ENCODE data around the gene TIPIN.
"Not testable (repeated sequence)": the region's sequence is repeated elsewhere in the genome, so short reads cannot be mapped to it uniquely, and the experiment has no call there.

Gene TIPIN

GRCh38 chr15:66381376-66381775 lies 24.9 kb upstream of the TIPIN start:
- DNase-seq: not testable (repeated sequence)

- DNase-seq: no peak
These were observed 22.4 kb upstream of the TIPIN start for GRCh38 chr15:66378814-66379430.

DNA sequence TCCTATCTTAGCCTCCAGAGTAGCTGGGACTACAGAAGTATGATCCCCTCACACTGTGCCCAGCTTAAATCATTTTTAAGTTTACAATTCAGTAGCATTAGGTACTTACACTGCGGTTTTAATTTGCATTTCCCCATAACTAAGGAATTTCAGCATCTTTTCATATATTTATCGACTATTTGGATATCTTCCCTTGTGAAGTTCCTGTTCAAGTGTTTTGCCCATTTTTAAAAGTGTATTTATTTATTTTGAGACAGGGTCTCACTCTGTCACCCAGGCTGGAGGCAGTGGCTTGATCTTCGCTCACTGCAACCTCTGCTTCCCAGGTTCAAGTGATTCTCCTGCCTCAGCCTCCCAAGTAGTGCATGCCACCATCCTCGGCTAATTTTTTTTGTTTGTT lies 17.7 kb upstream of the TIPIN start:
- DNase-seq: no peak

- peak; percentile 5 for DNase-seq
These were observed 13.5 kb upstream of the TIPIN start for GRCh38 chr15:66369773-66370651.

- DNase-seq: no peak
These were observed 8.6 kb upstream of the TIPIN start for GRCh38 chr15:66364944-66365528.

- DNase-seq: no peak
These were observed 6.3 kb upstream of the TIPIN start for GRCh38 chr15:66362776-66363175.

DNA sequence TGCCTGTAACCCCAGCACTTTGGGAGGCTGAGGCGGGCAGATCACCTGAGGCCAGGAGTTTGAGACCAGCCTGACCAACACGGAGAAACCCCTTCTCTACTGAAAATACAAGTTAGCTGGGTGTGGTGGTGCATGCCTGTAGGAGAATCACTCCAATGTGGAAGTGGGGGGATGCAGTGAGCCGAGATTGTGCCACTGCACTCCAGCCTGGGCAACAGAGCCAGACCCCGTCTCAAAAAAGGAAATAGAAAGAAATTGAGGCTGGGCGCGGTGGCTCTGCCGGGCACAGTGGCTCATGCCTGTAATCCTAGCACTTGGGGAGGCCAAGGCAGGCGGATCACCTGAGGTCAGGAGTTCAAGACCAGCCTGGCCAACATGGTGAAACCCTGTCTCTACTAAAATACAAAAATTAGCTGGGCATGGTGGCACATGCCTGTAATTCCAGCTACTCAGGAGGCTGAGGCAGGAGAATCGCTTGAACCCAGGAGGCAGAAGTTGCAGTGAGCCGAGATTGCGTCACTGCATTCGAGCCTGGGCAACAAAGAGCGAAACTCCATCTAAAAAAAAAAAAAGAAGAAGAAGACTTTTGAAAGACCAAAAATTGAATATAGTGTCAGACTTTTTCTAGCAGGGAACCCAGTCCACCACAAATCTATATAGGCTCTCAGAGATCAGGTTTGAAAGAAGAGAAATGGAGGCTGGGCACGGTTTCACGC lies 5.4 kb upstream of the TIPIN start:
- not testable (repeated sequence) for DNase-seq

DNA sequence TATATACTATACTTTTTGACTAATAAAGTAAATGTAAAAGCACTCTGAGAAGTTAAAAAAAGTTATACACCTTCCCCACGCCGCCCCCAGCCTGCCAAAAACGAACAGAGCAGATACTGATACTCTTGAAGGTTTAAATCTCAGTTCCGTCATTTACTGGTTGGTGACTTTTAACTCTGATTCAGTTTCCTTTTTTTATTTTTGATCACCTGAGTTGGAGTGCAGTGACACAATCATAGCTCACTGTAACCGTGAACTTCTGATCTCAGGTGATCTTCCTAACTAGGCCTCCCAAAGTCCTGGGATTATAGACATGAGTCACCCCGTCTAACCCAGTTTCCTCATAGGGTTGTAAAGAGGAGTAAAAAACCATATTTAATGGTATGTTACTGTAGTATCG lies 3.3 kb upstream of the TIPIN start:
- no peak for DNase-seq

DNA sequence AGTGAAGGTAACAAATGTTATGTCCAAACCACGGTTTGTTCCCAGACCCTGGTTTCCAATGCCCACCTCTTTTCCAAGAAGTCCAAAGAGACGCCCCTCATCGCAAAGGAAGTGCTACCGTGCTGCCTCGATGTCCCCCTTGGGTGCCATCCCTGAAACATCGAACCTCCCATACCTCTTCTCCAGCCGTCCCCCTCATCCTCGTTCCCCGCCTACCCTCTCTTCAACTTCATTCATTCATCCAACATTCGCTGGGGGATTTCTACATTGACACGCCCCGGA lies 467 bp downstream of the TIPIN start:
- DNase-seq: no peak

DNA sequence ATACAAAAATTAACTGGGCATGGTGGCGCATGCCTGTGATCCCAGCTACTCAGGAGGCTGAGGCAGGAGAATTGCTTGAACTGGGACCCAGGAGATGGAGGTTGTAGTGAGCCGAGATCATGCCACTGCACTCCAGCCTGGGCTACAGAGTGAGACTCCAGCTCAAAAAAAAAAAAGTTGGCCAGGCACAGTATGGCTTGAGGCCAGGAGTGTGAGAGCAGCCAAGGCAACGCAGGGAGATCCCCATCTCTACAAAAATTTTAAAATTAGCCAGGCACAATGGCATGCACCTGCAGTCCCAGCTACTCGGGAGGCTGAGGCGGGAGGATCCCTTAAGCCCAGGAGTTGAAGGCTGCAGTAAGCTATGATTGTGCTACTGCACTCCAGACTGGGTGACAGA lies 8.0 kb downstream of the TIPIN start:
- DNase-seq: not testable (repeated sequence)

GRCh38 chr15:66328771-66329170 lies 27.7 kb downstream of the TIPIN start:
- no peak for DNase-seq

- no peak for DNase-seq
These were observed 28.7 kb downstream of the TIPIN start for GRCh38 chr15:66327736-66328135.

DNA sequence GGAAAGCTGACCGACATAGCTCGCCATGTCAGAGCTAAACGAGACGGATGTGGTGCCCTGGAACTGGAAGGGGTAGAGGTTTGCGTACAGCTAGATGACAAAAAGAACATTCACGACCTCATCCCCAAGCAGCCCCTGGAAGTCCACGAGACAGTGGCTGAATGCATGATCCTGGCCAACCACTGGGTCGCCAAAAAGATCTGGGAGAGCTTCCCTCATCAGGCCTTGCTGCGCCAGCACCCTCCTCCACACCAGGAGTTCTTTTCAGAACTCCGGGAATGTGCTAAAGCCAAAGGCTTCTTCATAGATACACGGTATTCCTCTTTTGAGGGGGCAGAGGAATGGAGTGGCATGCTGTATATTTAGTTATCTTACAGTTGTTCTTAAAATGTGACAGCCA lies 30.4 kb downstream of the TIPIN start:
- no peak for DNase-seq

GRCh38 chr15:66323312-66323928 lies 33.1 kb downstream of the TIPIN start:
- no peak for DNase-seq

DNA sequence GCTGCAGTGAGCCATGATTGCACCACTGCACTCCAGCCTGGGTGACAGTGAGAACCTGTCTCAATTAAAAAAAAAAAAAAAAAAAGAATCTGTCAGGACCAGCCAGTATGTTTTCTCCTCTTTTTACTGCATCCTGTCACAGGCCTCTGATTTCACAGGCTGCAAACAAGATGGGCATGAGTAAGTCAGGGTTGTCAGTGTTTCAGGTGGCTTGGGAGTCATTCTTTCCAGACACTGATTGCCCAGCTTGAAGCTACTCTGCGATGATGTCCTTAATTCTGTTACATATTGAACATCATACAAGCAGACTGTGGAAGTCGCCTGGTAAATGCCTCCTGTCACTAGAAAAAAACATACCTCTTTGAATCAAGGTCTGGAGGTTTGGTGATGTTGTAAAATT lies 44.3 kb downstream of the TIPIN start:
- DNase-seq: no peak

DNA sequence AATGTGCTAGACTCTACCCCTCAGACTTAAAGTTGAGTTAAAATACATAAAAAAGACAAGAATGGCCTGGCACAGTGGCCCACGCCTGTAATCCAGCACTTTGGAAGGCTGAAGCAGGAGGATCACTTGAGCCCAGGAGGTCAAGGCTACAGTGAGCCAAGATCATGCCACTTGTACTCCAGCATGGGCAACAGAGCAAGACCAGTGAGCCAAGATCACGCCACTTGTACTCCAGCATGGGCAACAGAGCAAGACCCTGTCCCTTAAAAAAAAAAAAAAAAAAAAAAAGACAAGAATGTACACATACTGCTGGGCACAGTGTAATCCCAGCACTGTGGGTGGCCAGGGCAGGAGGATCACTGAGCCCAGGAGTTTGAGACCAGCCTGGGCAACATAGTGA lies 45.7 kb downstream of the TIPIN start:
- DNase-seq: no peak

DNA sequence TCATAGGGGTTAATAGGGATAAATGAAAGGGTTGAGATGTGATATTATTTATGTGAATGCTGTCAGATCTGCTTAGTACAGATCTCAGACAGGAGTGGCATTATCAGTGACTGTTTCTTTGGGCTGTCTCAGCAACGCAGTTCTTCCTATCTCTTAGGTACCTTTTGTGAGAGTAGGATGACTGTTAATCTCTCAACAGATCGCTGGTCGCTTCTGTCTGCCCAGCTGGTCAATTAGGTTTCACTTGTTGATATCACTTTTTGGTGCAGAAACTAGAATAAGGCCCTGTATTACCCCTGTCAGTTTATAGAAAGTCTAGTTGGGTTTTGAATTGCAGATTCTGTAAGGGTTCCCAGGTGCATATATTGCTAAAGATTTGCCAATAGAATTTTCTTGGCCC lies 46.7 kb downstream of the TIPIN start:
- DNase-seq: no peak

DNA sequence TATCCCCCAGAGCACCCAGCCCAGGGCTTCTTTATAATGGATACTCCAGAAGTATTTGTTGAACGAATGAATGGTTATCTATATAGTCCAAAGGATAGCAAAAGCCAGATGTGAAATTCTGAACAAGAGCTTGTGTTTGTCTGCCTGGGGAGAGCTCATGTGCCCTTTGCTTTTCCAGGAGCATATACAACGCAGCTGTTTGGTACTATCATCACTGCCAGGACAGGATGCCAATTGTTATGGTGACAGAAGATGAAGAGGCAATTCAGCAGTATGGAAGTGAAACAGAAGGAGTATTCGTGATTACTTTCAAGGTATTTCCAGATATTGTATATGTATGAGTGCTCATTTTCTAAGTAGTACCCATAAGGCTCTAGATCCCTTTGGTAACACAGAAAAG lies 48.0 kb downstream of the TIPIN start:
- DNase-seq: no peak

DNA sequence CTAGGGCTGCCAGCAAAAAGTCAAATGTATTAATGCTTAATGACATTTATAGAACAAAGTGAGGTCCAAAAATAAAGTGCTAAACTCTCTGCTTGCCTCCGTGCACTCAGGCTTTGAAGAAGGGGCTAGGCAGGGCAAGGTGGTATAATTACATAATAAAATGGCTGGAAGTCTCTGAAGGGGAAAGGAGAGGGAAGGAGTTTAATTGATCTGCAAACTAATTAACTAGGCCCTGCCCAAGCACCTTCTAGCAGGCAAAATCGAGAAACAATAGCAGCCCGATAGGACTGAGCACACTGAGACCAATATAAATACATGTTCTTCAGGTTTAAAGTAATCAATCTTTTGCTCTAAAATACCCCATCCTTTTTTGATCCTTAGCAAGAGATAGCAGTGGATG lies 50.1 kb downstream of the TIPIN start:
- DNase-seq: no peak

DNA sequence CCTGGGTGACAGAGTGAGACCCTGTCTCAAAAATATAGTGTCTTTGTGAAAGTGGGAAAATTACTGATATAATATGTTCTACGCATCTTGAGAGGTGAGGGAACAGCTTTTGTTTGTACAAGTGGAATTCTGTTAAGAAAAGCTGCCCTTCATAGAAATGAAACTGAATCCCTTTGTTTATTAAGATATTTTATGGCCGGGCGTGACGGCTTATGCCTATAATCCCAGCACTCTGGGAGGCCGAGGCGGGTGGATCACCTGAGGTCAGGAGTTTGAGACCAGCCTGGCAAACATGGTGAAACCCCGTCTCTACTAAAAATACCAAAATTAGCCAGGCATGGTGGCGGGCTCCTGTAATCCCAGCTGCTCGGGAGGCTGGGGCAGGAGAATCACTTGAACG lies 52.1 kb downstream of the TIPIN start:
- DNase-seq: not testable (repeated sequence)

DNA sequence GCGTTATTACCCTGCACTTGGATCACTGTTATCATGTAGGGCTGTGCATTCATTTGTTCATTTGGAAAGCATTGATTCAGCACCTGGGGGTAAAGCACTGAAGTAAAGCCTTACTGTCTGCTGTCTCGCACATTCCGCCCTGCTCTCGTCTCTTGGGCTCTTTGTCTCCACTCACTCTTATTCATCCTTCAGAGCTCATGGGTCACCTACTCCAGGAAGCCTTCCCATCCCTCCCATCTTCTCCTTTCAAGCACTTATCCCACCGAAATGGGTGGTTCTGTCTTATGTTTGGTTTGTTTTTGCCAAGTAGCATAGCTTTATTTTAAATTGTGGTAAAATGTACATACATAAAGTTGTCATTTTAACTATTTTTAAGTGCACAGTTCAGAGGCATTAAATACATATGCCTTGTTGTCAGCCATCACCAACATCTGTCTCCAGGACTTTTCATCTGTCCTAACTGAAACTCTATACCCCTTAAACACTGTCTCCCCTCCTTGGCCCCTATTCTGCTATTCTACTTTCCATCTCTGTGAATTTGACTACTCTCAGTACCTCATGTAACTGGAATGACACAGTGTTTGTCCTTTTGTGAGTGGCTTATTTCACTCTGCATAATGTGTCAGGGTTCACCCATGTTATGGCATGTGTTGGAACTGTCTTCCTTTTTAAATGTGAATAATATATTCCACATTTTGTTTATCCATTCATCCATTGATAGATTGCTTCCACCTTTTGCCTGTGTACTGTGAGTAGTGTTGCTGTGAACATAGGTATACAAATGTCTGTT lies 53.8 kb downstream of the TIPIN start:
- DNase-seq: no peak

DNA sequence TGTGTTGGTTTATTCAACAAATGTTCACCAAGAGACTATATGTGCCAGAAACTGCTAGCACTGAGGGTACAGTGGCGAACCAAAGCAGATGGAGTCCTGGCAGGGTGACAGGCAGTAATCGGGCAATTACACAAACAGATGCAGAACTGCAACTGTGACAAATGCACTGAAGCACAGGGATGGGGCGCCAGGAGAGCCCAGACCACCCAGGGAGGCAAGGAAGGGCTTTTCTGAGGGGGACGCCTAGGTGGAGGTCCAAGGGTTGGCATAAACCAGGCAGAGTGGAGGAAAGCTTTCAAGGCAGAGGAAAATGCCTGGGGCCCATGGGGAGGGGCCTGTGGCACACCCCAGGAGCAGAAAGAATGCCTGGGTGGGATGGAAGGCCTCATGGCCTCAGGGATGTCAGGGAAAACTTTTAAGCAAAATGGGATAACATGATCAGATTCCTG lies 57.7 kb downstream of the TIPIN start:
- DNase-seq: no peak

Data from NCI-H345 (cell line).